HepG2 (cell line): ENCODE data around the gene C19orf38.
A peak's percentile ranks its signal among the peaks of the same experiment; 100 is the strongest.

Source experiments
- CBX2 ChIP-seq, 2 experiments: fragments of 200-600 bp in 1 of 2; sonication (generic); formaldehyde crosslinking in 1 of 2; IDR thresholded peaks; 2 replicates each; pipeline versions ENCODE4 v1.7.0 to v1.8.1; 2018 to 2022; ENCODE audit warnings: low read depth in 2 of 2, low read length in 1 of 2, mild to moderate bottlenecking in 1 of 2, missing genetic modification reagents in 1 of 2
- CTCF ChIP-seq: sonication (generic); formaldehyde crosslinking; IDR thresholded peaks from 2 replicates; pipeline ENCODE4 v1.5.0; 2020; ENCODE audit warnings: mild to moderate bottlenecking, missing genetic modification reagents, moderate library complexity
- DNMT1 ChIP-seq: sonication (generic); formaldehyde crosslinking; IDR thresholded peaks from 2 replicates; pipeline ENCODE4 v1.5.1; 2020; ENCODE audit warnings: mild to moderate bottlenecking, missing genetic modification reagents
- EP300 ChIP-seq, 3 experiments: sonication (generic) in 1 of 3; formaldehyde crosslinking in 1 of 3; IDR thresholded peaks; 2 replicates each; pipeline versions ENCODE4 v1.5.1 to v1.6.1; 2011 to 2020; ENCODE audit warnings: low read depth in 2 of 3, low read length in 2 of 3, borderline replicate concordance in 1 of 3, improper control_type of control experiment in 1 of 3, mild to moderate bottlenecking in 1 of 3, missing genetic modification reagents in 1 of 3, moderate library complexity in 1 of 3
- KDM1A ChIP-seq: IDR thresholded peaks from 2 replicates; pipeline ENCODE4 v1.6.1; 2016; ENCODE audit warnings: missing compliant biosample characterization
- MXD4 ChIP-seq: IDR thresholded peaks from 2 replicates; pipeline ENCODE4 v1.6.1; 2016; ENCODE audit warnings: mild to moderate bottlenecking, missing biosample characterization, missing genetic modification reagents
- NR1H2 ChIP-seq: sonication (generic); formaldehyde crosslinking; IDR thresholded peaks from 2 replicates; pipeline ENCODE4 v1.8.1; 2022; ENCODE audit warnings: low read depth, missing genetic modification reagents, borderline replicate concordance
- PHF8 ChIP-seq: sonication (generic); formaldehyde crosslinking; IDR thresholded peaks from 2 replicates; pipeline ENCODE4 v1.5.0; 2020; ENCODE audit warnings: missing genetic modification reagents
- POLR2A ChIP-seq, 2 experiments: IDR thresholded peaks; 2 replicates each; pipeline ENCODE4 v1.6.1; 2011; ENCODE audit warnings: low read depth in 2 of 2, low read length in 2 of 2, mild to moderate bottlenecking in 1 of 2, moderate library complexity in 1 of 2; ENCODE audit not compliant: insufficient read depth in 1 of 2
- ZNF446 ChIP-seq: sonication (generic); formaldehyde crosslinking; IDR thresholded peaks from 2 replicates; pipeline ENCODE4 v1.5.0; 2020; ENCODE audit warnings: mild to moderate bottlenecking, missing genetic modification reagents
- TF ChIP-seq, protein P1 (sequence below): sonication (generic); formaldehyde crosslinking; conservative IDR thresholded peaks from 2 replicates; pipeline ENCODE4 v1.8.1; 2023; ENCODE audit warnings: missing genetic modification reagents
- TF ChIP-seq, protein P2 (sequence below): sonication (generic); formaldehyde crosslinking; IDR thresholded peaks from 2 replicates; pipeline ENCODE4 v1.5.0; 2020; ENCODE audit warnings: missing genetic modification reagents

DNA sequence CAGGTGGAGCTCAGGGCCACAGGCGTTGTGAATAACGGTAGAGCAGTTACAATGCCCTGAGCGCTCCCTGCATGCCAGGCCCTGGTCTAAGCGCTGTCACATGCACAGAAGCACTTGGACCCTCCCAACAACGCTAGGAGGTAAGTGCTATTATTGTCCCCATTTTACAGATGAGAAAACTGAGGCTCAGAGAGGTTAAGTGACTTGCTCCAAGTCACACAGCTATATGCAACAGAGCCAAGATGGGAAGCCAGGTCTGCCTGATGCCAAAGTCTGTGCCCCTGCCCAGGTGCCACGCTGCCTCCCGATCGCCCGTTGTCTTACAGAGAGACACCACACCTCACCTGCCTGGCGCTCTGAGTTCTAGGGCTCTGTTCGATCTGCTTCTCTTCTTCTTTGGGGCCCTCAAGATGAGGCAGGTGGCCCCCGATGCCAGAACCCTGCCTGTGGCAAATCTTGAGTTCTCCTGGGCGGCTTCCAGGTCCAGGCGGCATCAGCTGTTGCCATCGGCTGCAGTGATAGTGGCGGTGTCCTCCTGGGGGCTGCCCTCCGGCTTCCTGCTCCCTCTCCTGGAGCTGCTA is 60.3 kb downstream of the C19orf38 start:
- no peak for TF ChIP-seq NR1H2
- no peak for TF ChIP-seq MXD4 (CRISPR knock-in tag)
- TF ChIP-seq EP300 (IDR thresholded peaks at IDR 0.05; ENCODE audit: low read depth in 2 of 2, low read length in 2 of 2): no peak
- no peak for TF ChIP-seq EP300 (CRISPR knock-in tag; IDR thresholded peaks at IDR 0.05; ENCODE audit: borderline replicate concordance)
- TF ChIP-seq PHF8 (CRISPR knock-in tag): no peak
- TF ChIP-seq ZNF446 (CRISPR knock-in tag): no peak
- TF ChIP-seq CTCF (CRISPR knock-in tag): no peak
- no peak for TF ChIP-seq POLR2A (IDR thresholded peaks at IDR 0.05; ENCODE audit: insufficient read depth in 1 of 2, low read depth in 2 of 2, low read length in 2 of 2)
- no peak for TF ChIP-seq DNMT1 (CRISPR knock-in tag)
- TF ChIP-seq, protein P1, sequence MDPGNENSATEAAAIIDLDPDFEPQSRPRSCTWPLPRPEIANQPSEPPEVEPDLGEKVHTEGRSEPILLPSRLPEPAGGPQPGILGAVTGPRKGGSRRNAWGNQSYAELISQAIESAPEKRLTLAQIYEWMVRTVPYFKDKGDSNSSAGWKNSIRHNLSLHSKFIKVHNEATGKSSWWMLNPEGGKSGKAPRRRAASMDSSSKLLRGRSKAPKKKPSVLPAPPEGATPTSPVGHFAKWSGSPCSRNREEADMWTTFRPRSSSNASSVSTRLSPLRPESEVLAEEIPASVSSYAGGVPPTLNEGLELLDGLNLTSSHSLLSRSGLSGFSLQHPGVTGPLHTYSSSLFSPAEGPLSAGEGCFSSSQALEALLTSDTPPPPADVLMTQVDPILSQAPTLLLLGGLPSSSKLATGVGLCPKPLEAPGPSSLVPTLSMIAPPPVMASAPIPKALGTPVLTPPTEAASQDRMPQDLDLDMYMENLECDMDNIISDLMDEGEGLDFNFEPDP (CRISPR knock-in tag): no peak
- no peak for TF ChIP-seq CBX2 (IDR thresholded peaks at IDR 0.05; ENCODE audit: low read depth, low read length)
- no peak for TF ChIP-seq CBX2 (CRISPR knock-in tag; IDR thresholded peaks at IDR 0.05; ENCODE audit: low read depth)
- TF ChIP-seq, protein P2, sequence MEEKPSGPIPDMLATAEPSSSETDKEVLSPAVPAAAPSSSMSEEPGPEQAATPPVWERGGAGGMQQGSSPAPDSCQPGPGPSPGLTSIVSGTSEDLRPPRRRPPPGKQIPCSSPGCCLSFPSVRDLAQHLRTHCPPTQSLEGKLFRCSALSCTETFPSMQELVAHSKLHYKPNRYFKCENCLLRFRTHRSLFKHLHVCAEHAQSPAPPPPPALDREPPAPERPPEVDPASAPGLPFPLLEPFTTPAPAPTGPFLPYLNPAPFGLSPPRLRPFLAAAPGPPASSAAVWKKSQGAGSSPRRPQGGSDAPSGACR (CRISPR knock-in tag): no peak
- 0 out of 2 replicates have a peak, but pooled peaks have one; percentile 38 for TF ChIP-seq KDM1A
